Transverse colon (tissue), 3 donors: ENCODE results near the gene GABBR2.

Experiments
- EP300 ChIP-seq: sonication (generic); formaldehyde crosslinking; IDR thresholded peaks from one replicate; pipeline ENCODE4 v1.6.1; 2017; ENCODE audit warnings: antibody characterized with exemption, low read depth
- POLR2A ChIP-seq: fragments of 450-650 bp; IDR thresholded peaks from one replicate; pipeline ENCODE4 v1.6.1; 2016; ENCODE audit warnings: antibody characterized with exemption, mild to moderate bottlenecking, moderate library complexity
- TF ChIP-seq, protein P1 (sequence below), 5 experiments: fragments of 200-600 bp in 3 of 5; fragments of 450-650 bp in 2 of 5; sonication (generic) in 3 of 5; IDR thresholded peaks; 1 replicate in 2 of 5; 2 replicates in 3 of 5; pipeline ENCODE4 v1.5.1; 2016 to 2017; ENCODE audit warnings: antibody characterized with exemption in 5 of 5, inconsistent platforms in 3 of 5, mild to moderate bottlenecking in 2 of 5, moderate library complexity in 1 of 5

DNA sequence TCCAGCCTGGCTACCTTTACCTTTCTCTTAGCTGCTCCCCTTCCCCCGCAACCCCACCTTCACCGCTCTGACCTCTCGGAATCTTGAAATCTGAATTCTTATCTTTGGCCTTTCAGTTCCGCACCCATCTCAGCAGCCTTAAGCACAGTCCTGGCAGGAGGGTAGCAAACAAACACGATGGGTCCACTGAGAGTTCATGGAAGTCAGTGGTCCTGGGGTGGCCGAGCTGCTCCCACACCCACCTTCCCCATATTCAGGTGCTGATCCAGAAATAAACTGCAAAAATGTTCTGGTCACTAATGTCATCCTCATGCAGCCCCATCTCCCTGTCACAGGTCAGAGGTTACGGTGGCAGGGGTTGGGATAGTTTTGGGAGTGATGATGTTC, 393.7 kb downstream of the GABBR2 start:
- TF ChIP-seq, protein P1, sequence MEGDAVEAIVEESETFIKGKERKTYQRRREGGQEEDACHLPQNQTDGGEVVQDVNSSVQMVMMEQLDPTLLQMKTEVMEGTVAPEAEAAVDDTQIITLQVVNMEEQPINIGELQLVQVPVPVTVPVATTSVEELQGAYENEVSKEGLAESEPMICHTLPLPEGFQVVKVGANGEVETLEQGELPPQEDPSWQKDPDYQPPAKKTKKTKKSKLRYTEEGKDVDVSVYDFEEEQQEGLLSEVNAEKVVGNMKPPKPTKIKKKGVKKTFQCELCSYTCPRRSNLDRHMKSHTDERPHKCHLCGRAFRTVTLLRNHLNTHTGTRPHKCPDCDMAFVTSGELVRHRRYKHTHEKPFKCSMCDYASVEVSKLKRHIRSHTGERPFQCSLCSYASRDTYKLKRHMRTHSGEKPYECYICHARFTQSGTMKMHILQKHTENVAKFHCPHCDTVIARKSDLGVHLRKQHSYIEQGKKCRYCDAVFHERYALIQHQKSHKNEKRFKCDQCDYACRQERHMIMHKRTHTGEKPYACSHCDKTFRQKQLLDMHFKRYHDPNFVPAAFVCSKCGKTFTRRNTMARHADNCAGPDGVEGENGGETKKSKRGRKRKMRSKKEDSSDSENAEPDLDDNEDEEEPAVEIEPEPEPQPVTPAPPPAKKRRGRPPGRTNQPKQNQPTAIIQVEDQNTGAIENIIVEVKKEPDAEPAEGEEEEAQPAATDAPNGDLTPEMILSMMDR (IDR thresholded peaks at IDR 0.05), result no peak
- TF ChIP-seq POLR2A (no peak), EP300 (no peak)
